ENCODE data around the gene ARHGAP18. TPM values are rescaled to one million over a fixed set of nuclear protein-coding genes. Genes with fewer than 3 reads are reported as not detected.

ARHGAP18 gene
- total and polyA plus RNA-seq, 8 donors, result 8.2 to 41.0 (median 27.2) TPM

- no peaks in the 10 kb centered on the region for H3K36me3 ChIP-seq
- H3K27ac ChIP-seq, result no peak overlapping the region
- 80 to 91% methylated on average over 2 of the region's 2 CpGs for WGBS, 2 donors
- FAIRE-seq (no peak), DNase-seq (no peak), ATAC-seq (no peak)
- intact Hi-C loops (cut with DNase I), result no loop called here
- no peaks in the 10 kb centered on the region for H3K9me3 ChIP-seq
- H3K27me3 ChIP-seq, result no peaks in the 10 kb centered on the region
- H3K4me1 ChIP-seq, result no peaks in the 10 kb centered on the region
- no peak overlapping the region for H3K4me3 ChIP-seq
- no peak for TF ChIP-seq CTCF (IDR thresholded peaks at IDR 0.05)
These were observed 26.1 kb upstream of the ARHGAP18 start for GRCh38 chr6:129736105-129736504.

- no peak overlapping the region for H3K4me3 ChIP-seq
- intact Hi-C loops (cut with DNase I), result loop anchor here in 1 of 3 donors (5.0 kb wide), 1 partner anchor 136 kb away; no protein-coding TSS in a partner anchor
- ATAC-seq (no peak), FAIRE-seq (no peak), DNase-seq (no peak)
- no peaks in the 10 kb centered on the region for H3K4me1 ChIP-seq
- H3K27ac ChIP-seq, result no peak overlapping the region
- no peak for TF ChIP-seq CTCF (IDR thresholded peaks at IDR 0.05)
- 57 to 61% methylated on average over 2 of the region's 2 CpGs for whole genome bisulfite sequencing, 2 donors
- no peaks in the 10 kb centered on the region for H3K27me3 ChIP-seq
- no peaks in the 10 kb centered on the region for H3K36me3 ChIP-seq
- H3K9me3 ChIP-seq, result no peaks in the 10 kb centered on the region
These were observed 23.3 kb upstream of the ARHGAP18 start for GRCh38 chr6:129733290-129733689.

DNA sequence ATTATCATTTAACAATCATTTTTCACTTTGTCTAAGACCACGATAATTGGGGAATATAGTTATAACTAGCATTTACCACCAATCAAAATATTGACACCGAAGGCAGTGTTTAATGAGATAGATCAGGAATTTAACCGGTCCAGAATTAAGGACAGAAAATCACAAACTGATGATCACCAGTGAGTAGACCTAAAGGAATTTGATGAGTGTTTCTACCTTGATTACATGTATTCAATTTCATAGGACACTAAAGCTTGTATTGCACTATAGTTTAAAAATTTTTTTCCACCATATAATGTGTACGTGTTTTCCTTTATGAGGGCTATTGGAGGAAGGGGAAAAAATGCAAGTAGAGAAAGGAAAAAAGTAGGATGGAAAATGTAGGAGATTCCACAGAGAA lies 22.6 kb upstream of the ARHGAP18 start:
- ATAC-seq (no peak), DNase-seq (no peak), FAIRE-seq (no peak)
- Histone ChIP-seq H3K27ac (no peak overlapping the region), H3K9me3 (no peaks in the 10 kb centered on the region), H3K4me3 (no peak overlapping the region), H3K36me3 (no peaks in the 10 kb centered on the region), H3K4me1 (no peaks in the 10 kb centered on the region), H3K27me3 (no peaks in the 10 kb centered on the region)
- intact Hi-C loops (cut with DNase I), result loop anchor here in 1 of 3 donors (5.0 kb wide), 1 partner anchor 135 kb away; no protein-coding TSS in a partner anchor
- 84 to 91% methylated on average over 4 of the region's 4 CpGs for WGBS, 2 donors
- TF ChIP-seq CTCF (IDR thresholded peaks at IDR 0.05), result no peak

DNA sequence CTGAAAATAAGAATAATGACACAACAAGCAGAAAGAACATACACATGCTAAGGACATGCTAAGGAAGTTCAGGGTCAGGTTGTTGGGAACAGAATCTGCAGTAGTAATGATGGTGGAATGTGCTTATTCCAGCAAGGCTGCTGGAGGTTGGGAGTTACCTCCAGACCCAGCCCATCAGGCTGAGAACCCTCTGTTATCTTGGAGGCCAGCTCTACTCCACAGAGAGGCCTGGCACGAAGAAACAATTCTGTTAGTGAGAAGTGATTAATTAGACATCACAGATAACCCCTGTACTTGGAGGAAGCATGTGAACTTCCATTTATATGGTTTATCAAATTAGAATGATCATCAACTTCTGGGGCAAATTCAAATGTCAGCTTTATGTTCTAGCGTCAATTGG lies 22.1 kb upstream of the ARHGAP18 start:
- 44 to 46% methylated on average over 2 of the region's 2 CpGs for WGBS, 2 donors
- Histone ChIP-seq H3K36me3 (no peaks in the 10 kb centered on the region), H3K4me1 (no peaks in the 10 kb centered on the region), H3K9me3 (no peaks in the 10 kb centered on the region), H3K4me3 (no peak overlapping the region), H3K27ac (no peak overlapping the region), H3K27me3 (no peaks in the 10 kb centered on the region)
- no peak for TF ChIP-seq CTCF (IDR thresholded peaks at IDR 0.05)
- intact Hi-C loops (cut with DNase I), result loop anchor here in 1 of 3 donors (5.0 kb wide), 1 partner anchor 135 kb away; no protein-coding TSS in a partner anchor
- FAIRE-seq (no peak), DNase-seq (no peak), ATAC-seq (no peak)

GRCh38 chr6:129731428-129731827 lies 21.5 kb upstream of the ARHGAP18 start:
- intact Hi-C loops (cut with DNase I), result loop anchor here in 1 of 3 donors (5.0 kb wide), 1 partner anchor 134 kb away; no protein-coding TSS in a partner anchor
- no peak for TF ChIP-seq CTCF (IDR thresholded peaks at IDR 0.05)
- no peak overlapping the region for H3K4me3 ChIP-seq
- H3K9me3 ChIP-seq, result no peaks in the 10 kb centered on the region
- ATAC-seq (no peak), FAIRE-seq (no peak), DNase-seq (no peak)
- WGBS, 2 donors, result 69% methylated on average over 4 of the region's 4 CpGs
- H3K4me1 ChIP-seq, result no peaks in the 10 kb centered on the region
- H3K36me3 ChIP-seq, result no peaks in the 10 kb centered on the region
- no peak overlapping the region for H3K27ac ChIP-seq
- no peaks in the 10 kb centered on the region for H3K27me3 ChIP-seq
